Heart left ventricle (tissue), 16 donors: ENCODE measurements around the gene NKPD1. TPM values are rescaled to one million over a fixed set of nuclear protein-coding genes. Genes with fewer than 3 reads are reported as not detected.

Experiments
- ATAC-seq, 4 donors: fragments of 200-7000 bp; cut with Tn5 transposase; one replicate each; pipeline ENCODE4 v1.9.1; 2020 to 2022; ENCODE audit warnings: moderate library complexity in 4 of 4, mild to moderate bottlenecking in 3 of 4, moderate number of reproducible peaks in 1 of 4
- DNase-seq, 5 donors: peaks; one replicate each; pipeline ENCODE4 v3.0.0-alpha.2; 2020
- H3K27ac ChIP-seq, 12 donors: fragments of 200-600 bp; sonication (generic) in 4 of 12; one replicate each; pipeline versions ENCODE4 v1.5.0 to v1.8.0; 2016 to 2022; ENCODE audit warnings: mild to moderate bottlenecking in 2 of 12
- H3K27me3 ChIP-seq, 9 donors: fragments of 200-600 bp; sonication (generic) in 2 of 9; one replicate each; pipeline versions ENCODE4 v1.5.1 to v1.8.0; 2016 to 2022; ENCODE audit warnings: mild to moderate bottlenecking in 3 of 9
- H3K36me3 ChIP-seq, 9 donors: fragments of 200-600 bp; sonication (generic) in 2 of 9; one replicate each; pipeline versions ENCODE4 v1.5.0 to v1.8.0; 2018 to 2022; ENCODE audit warnings: mild to moderate bottlenecking in 2 of 9
- H3K4me1 ChIP-seq, 12 donors: fragments of 200-600 bp; sonication (generic) in 4 of 12; one replicate each; pipeline versions ENCODE4 v1.5.0 to v1.8.0; 2016 to 2022; ENCODE audit warnings: mild to moderate bottlenecking in 3 of 12
- H3K4me3 ChIP-seq, 12 donors: fragments of 200-600 bp; sonication (generic) in 4 of 12; one replicate each; pipeline versions ENCODE4 v1.5.0 to v1.8.0; 2017 to 2022; ENCODE audit warnings: mild to moderate bottlenecking in 9 of 12, moderate library complexity in 4 of 12
- H3K9me3 ChIP-seq, 12 donors: fragments of 200-600 bp; sonication (generic) in 4 of 12; one replicate each; pipeline versions ENCODE4 v1.5.0 to v1.8.0; 2016 to 2022; ENCODE audit warnings: mild to moderate bottlenecking in 1 of 12
- POLR2A ChIP-seq, 2 donors: fragments of 450-650 bp; IDR thresholded peaks; one replicate each; pipeline ENCODE4 v1.6.1; 2017; ENCODE audit warnings: antibody characterized with exemption in 2 of 2, mild to moderate bottlenecking in 2 of 2, moderate library complexity in 2 of 2
- WGBS, 4 donors: extraction: QIAGEN DNeasy Blood & Tissue Kit in 2 of 4; methylation state at CpG; one replicate each; pipeline versions ENCODE4 v1.1.5 to v1.1.7; 2013 to 2018; 5-methylcytosine and 5-hydroxymethylcytosine counted together
- intact Hi-C, 10 donors: fragments of 100-400 bp; cut with DNase I; formaldehyde crosslinking; loops; one replicate each; pipeline versions ENCODE4 v1.11.1 to v1.14.2; 2022
- polyA plus RNA-seq, 2 donors: library from polyadenylated mRNA; stranded (reverse); fragments of 200-250 nt; gene quantifications; one replicate each; pipeline ENCODE4 v1.2.3, GENCODE V29; 2013
- total RNA-seq, 9 donors: library from RNA; depleted of rRNA in 2 of 9; stranded (reverse); fragments of >200 nt in 2 of 9; fragmentation: NEBNext Ultra II Directional in 3 of 9; extraction: Animal tissue kit (Norgen Biotek cat#: 25700) in 3 of 9; gene quantifications; one replicate each; pipeline versions ENCODE4 v1.1.0 to v1.2.4, GENCODE V29; 2016 to 2023
- TF ChIP-seq, protein P1 (sequence below), 12 donors: fragments of 200-600 bp; sonication (generic) in 4 of 12; IDR thresholded peaks; one replicate each; pipeline versions ENCODE4 v1.5.0 to v1.8.0; 2018 to 2022; ENCODE audit warnings: antibody characterized with exemption in 12 of 12, mild to moderate bottlenecking in 5 of 12
- donor health status: ischemic (EF 13 %, LVEDD 7.1; RV severe dilation, severe dysfunction).
- donor health status: healthy with polysubstance abuse.
- donor health status: DM: no; HTN: yes; CAD: no.
- donor health status: DM: no; HTN: no; CAD: no.
- donor health status: ischemic (EF 25% LVEDD 6.9; RV normal size, moderate dysfunction).
- donor health status: ischemic (EF 25% LVEDD 5.7; RV mildly dilated, moderate dysfunction).
- donor health status: healthy.
- donor health status: DM: yes; HTN: yes; CAD: no.
- donor health status: ischemic (EF 35%, LVEDD 5.7; RV mildly dilated, moderate dysfunction).
- donor health status: nonischemic (EF 11% LVEDD 7.7; RV severe dilation, severe dysfunction).
- donor health status: DM: yes; HTN: yes; CAD: no.
- donor health status: PGD.
- donor health status: ischemic (EF 29% LVEDD 5.4; RV normal size, mild dysfunction).
- donor health status: nonischemic (EF 23%, LVEDD 6.1; RV moderate dilation, normal function).

NKPD1 gene
- total and polyA plus RNA-seq, 11 donors, result 0.09 to 0.28 (median 0.14) TPM; not detected in 7

DNA sequence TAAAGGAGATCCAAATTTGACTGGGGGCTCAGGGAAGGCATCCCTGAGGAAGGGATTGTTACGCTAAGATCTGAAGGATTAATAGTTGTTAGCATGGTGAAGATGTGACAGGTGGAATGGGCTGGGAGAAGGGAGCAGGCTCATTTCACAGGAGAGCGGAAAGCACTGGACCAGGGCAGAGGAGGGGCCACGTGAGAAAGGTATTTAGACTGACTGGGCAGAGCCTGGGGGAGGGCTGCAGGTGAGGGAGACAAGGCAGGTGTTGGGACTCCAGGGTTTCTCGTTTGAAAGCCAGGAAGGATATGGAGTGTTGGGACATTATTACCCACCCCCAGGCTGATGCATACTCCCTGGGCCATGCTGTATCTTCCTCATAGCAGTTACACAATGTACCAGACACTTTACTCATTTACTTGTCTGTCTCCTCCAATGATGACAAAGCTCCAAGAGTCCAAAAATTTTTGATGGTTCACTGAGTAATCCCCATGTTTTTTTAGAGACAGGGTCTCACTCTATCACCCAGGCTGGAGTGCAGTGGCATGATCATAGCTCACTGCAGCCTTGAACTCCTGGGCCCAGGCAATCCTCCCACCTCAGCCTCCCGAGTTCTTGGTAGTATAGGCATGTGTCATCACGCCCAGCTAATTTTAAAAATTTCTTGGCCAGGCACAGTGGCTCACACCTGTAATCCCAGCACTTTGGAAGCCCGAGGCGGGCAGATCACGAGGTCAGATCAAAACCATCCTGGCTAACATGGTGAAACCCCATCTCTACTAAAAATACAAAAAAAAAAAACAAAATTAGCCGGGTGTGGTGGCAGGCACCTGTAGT, 14.9 kb upstream of the NKPD1 start:
- H3K27ac ChIP-seq, result no peak overlapping the region
- 82 to 87% (median 85%) methylated on average over 10 of the region's 10 CpGs for WGBS, 4 donors
- no peak overlapping the region for H3K4me3 ChIP-seq
- peaks cover 0 to 4% (median 0%) of the 10 kb centered on the region in 9 donors for H3K36me3 ChIP-seq
- no peaks in the 10 kb centered on the region for H3K9me3 ChIP-seq
- no peak for ATAC-seq
- peaks cover under 1 to 42% (median 30%) of the 10 kb centered on the region in 12 donors for H3K4me1 ChIP-seq
- no peaks in the 10 kb centered on the region for H3K27me3 ChIP-seq
- intact Hi-C loops, result loop anchor here in 4 of 10 donors (5.0 to 10.0 kb wide), 4 partner anchors 48 to 98 kb away; partner anchors contain the start of genes PPP1R37 (in 3 of the 4), GEMIN7 (in 1 of the 4) and ZNF296 (in 1 of the 4)
- DNase-seq, result peak in 1 of 5 donors; percentile 3
- TF ChIP-seq, protein P1, sequence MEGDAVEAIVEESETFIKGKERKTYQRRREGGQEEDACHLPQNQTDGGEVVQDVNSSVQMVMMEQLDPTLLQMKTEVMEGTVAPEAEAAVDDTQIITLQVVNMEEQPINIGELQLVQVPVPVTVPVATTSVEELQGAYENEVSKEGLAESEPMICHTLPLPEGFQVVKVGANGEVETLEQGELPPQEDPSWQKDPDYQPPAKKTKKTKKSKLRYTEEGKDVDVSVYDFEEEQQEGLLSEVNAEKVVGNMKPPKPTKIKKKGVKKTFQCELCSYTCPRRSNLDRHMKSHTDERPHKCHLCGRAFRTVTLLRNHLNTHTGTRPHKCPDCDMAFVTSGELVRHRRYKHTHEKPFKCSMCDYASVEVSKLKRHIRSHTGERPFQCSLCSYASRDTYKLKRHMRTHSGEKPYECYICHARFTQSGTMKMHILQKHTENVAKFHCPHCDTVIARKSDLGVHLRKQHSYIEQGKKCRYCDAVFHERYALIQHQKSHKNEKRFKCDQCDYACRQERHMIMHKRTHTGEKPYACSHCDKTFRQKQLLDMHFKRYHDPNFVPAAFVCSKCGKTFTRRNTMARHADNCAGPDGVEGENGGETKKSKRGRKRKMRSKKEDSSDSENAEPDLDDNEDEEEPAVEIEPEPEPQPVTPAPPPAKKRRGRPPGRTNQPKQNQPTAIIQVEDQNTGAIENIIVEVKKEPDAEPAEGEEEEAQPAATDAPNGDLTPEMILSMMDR (IDR thresholded peaks at IDR 0.05), result no peak
- no peak for TF ChIP-seq POLR2A (IDR thresholded peaks at IDR 0.05)

DNA sequence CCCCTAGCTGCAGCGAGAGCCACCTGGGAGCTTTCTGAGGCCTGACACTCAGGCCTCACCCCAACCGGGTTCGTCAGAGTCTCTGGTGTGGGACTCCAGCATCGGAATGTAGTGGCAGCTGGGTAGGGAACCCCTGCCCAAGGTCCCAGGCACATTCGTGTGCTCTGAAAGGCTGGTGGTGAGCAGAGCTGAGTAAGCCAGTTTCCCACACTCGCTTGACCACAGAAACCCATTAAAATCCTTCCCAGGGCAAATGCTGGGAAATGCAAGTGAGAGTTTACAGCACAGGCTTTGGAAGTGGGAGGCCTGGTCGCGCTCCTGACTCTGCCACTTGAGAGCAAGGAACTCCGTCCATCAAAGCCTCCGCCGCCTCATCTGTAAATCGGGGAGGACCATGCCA, 13.0 kb upstream of the NKPD1 start:
- no peaks in the 10 kb centered on the region for H3K9me3 ChIP-seq
- H3K4me3 ChIP-seq, result no peak overlapping the region
- no peak for ATAC-seq
- DNase-seq, result no peak
- no peak for TF ChIP-seq POLR2A (IDR thresholded peaks at IDR 0.05)
- TF ChIP-seq, protein P1 (IDR thresholded peaks at IDR 0.05), result no peak
- H3K36me3 ChIP-seq, result no peaks in the 10 kb centered on the region
- no peaks in the 10 kb centered on the region for H3K27me3 ChIP-seq
- H3K4me1 ChIP-seq, result peaks cover 3 to 44% (median 16%) of the 10 kb centered on the region in 12 donors
- intact Hi-C loops, result loop anchor here in 1 of 10 donors (10.0 kb wide), 1 partner anchor 79 kb away; the partner anchor contains the start of gene PPP1R37
- WGBS, 4 donors, result 82 to 89% (median 87%) methylated on average over 12 of the region's 12 CpGs
- no peak overlapping the region for H3K27ac ChIP-seq

DNA sequence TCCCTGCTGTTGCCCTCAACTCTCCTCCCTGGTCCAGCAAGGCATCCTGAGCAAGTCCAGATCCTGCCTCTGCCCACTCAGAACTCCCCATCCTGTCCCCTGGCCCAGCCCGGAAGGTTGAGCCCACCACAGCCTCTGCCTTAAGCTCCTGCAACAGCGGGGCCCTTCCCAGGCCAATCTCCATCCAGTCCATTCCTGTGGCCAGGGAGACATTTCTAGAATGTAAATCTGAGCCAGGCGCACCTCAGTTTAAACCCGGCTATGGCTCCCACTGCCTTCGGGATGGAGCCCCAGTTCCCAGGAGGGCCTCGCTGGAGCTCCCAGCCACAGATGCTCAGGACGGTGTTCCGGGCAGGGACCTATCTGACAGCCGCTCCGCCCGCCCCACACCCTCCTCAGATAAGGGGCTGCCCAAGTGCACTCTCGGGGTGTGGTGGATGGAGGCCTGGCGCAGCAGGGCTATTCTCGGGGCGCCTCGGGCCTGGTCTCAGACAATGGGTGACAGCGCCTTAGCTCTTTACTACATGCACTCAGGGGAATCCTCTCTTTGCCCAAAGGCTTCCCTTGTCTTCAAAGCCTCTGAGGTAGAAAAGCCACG, 11.9 kb upstream of the NKPD1 start:
- H3K36me3 ChIP-seq, result no peaks in the 10 kb centered on the region
- 79 to 91% (median 84%) methylated on average over 13 to 18 of the region's 18 CpGs for WGBS, 4 donors
- TF ChIP-seq, protein P1 (IDR thresholded peaks at IDR 0.05), result no peak
- TF ChIP-seq POLR2A (IDR thresholded peaks at IDR 0.05), result no peak
- intact Hi-C loops, result loop anchor here in 1 of 10 donors (10.0 kb wide), 1 partner anchor 78 kb away; the partner anchor contains the start of gene PPP1R37
- ATAC-seq (no peak), DNase-seq (no peak)
- peaks cover 3 to 45% (median 15%) of the 10 kb centered on the region in 12 donors for H3K4me1 ChIP-seq
- no peak overlapping the region for H3K4me3 ChIP-seq
- peak overlapping the region; percentile 17 to 70 (median 50) for H3K27ac ChIP-seq
- no peaks in the 10 kb centered on the region for H3K9me3 ChIP-seq
- no peaks in the 10 kb centered on the region for H3K27me3 ChIP-seq

DNA sequence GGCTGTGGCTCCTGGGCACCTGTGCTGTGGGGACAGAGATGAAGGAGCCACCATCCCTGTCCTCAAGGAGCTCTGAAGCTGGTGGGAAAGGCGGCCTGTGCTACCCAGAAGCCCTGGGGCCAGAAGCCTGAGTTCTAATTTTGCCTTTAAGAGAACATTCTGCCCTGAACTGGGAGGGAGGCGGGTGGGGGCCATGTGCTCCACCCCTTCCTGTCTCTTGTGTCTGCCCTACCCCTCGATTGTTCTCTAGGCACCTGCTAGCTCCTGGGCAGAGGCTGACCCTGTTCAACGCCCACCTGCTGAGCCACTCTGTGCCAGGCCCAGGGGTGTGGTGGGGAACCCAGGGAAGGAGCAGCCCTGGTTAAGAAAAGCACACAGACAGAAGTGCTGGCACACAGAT, 11.4 kb upstream of the NKPD1 start:
- ATAC-seq (peak; percentile 39 to 48 (median 46)), DNase-seq (no peak)
- Histone ChIP-seq H3K27me3 (no peaks in the 10 kb centered on the region), H3K27ac (peak overlapping the region; percentile 17 to 70 (median 50)), H3K4me1 (peaks cover 0 to 40% (median 12%) of the 10 kb centered on the region in 12 donors), H3K4me3 (no peak overlapping the region), H3K9me3 (no peaks in the 10 kb centered on the region), H3K36me3 (no peaks in the 10 kb centered on the region)
- intact Hi-C loops, result loop anchor here in 1 of 10 donors (10.0 kb wide), 1 partner anchor 77 kb away; the partner anchor contains the start of gene PPP1R37
- TF ChIP-seq, protein P1 (IDR thresholded peaks at IDR 0.05), result no peak
- TF ChIP-seq POLR2A (IDR thresholded peaks at IDR 0.05), result no peak
- WGBS, 4 donors, result 65 to 74% (median 69%) methylated on average over 4 of the region's 4 CpGs
